ENCODE measurements around the gene CYP4X1.
"Not testable (repeated sequence)": the region's sequence is repeated elsewhere in the genome, so short reads cannot be mapped to it uniquely, and the experiment has no call there.

Gene CYP4X1, protein sequence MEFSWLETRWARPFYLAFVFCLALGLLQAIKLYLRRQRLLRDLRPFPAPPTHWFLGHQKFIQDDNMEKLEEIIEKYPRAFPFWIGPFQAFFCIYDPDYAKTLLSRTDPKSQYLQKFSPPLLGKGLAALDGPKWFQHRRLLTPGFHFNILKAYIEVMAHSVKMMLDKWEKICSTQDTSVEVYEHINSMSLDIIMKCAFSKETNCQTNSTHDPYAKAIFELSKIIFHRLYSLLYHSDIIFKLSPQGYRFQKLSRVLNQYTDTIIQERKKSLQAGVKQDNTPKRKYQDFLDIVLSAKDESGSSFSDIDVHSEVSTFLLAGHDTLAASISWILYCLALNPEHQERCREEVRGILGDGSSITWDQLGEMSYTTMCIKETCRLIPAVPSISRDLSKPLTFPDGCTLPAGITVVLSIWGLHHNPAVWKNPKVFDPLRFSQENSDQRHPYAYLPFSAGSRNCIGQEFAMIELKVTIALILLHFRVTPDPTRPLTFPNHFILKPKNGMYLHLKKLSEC
- total RNA-seq = 0 to 0.54 (median 0.07) reads per million in 18 experiments

DNA sequence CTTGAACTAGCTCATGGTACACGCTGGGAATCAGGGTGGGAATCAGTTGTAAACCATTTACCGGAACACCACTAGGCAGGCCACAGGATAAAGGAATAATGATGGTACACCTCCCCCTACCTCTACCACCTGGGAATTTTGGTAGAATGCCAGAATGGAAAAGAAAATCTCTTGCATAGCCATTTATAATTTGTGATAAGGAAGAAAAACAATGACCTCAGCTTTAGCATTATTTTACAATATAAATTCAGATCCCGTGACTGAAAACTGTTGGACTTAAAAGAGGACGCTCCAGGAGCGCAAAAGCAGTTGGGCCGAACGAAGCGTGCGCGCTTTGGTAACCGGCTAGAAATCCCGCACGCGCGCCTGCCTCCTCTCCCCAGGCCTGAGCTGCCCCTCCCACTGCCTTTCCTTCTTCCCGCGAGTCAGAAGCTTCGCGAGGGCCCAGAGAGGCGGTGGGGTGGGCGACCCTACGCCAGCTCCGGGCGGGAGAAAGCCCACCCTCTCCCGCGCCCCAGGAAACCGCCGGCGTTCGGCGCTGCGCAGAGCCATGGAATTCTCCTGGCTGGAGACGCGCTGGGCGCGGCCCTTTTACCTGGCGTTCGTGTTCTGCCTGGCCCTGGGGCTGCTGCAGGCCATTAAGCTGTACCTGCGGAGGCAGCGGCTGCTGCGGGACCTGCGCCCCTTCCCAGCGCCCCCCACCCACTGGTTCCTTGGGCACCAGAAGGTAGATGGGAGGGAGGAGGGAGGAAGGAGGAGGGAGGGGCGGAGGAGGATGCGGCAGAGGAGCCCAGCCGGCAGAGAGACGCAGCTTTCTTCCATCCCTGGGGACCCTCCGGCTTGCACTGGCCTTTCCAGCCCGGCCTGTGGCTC lies at the start of gene CYP4X1:
TSS of gene CYP4X1 (plus strand) at position 402 of the 873 bp plus-strand sequence. CDS start at position 551, 149 bp downstream.
- no peak for DNase-seq

DNA sequence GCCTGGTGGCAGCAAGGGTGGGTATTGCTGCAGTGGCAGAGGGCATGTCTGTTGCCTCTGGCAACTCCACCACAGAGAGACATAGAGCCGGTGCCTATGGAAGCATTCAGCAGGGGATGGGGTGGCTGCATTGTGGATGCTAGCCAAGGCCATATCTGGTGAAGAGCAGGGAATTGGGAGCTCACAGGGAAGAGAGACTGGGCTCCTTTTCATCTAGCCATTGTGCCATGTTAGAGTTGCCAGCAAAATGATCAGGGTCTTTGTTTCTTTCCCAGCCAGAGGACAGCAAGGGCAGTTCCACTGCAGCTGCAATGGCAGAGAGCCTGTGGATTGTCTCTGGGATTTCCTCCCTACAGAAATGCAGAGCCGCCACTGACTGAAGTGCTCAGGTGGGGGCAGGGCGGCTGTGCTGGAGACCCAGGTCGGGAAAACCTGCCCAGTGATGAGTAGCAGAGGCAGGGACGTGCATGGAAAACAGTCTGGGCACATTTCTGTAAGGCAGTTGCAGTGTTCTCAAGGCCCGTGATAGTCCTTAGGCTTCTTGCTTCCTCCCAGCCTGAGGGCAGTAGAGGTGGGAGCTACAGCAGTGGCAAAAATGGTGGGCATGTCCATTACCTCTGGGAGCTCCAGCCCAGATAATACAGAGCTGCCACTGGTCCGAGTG lies 40.2 kb upstream of the CYP4X1 start:
- DNase-seq = no peak

DNA sequence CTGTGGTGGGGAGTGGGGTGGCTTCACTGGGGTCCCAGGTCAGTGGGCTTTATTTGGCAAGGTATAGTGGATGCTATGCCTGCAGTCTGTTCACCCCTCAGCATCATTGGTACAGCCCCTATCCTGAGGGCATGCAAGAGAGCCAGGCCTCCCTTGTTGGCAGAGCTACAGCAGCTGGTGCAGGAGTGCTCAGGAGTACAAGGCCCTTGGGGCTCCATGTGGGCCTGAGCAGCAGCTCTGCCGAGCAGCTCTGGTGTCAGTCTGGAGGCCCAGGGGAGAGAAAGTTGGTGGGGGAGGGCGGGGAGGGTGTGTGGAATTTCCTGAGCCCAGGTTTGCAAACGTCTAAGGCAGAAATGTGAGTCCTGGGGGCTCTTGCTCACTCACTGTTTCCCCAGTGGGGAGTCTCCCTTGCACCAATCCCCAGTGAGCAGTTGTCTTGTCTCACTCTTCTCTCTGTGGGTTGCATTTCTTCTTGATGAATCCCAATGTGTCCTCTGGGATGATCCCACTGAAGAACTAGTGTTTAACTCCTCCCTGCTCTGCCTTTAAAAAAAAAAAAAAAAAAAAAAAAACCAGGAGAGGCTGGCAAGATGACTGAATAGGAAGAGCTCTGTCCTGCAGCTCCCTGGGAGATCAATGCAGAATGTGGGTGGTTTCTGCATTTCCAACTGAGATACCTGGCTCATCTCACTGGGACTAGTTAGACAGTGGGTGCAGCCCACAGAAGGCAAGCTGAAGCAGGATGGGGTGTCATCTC lies 39.5 kb upstream of the CYP4X1 start:
- DNase-seq = no peak

DNA sequence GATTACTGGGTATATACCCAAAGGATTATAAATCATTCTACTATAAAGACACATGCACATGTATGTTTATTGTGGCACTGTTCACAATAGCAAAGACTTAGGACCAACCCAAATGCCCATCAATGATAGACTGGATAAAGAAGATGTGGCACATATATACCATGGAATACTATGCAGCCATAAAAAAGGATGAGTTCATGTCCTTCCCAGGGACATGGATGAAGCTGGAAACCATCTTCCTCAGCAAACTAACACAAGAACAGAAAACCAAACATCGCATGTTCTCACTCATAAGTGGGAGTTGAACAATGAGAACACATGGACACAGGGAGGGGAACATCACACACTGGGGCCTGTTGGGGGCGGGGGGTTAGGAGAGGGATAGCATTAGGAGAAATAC lies 32.9 kb upstream of the CYP4X1 start:
- DNase-seq = not testable (repeated sequence)

DNA sequence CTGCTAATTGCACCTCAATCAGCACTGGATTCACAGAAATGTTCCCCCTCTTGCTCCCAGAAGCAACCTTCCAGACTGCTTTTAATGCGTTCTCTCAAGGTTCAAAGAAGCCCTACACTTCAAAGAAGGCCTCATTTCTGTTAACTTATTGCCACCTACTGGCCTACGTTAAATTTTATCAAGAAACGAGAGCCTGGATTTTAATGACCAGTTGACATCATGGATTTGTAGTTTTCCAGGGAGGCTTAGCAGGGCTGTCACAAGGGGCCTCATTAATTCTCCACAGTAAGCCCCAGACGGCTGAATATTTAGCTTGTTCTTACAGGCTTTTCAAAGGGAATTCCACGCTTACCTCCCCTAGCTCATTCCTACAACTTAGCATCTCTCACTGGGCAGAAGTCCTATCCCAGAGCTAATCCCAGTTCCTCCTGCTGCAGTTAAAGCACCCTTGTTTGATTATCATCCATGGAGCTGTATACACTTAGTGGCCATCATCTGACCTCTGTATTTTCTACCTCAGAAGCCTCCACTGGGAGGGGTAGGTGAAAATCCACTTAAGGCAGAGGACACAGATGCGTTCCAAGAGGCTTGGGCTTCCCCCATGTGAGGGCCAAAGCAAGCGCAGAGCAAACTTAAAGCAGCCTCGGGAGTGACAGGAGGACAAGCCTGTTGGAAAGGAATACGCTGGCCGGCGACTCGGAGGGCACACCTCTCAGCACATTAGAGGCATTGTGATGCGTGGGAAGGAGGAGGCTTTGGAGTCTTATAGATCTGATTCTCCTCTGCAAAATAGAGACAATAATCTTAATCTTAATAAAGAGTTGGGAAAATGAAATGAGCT lies 32.2 kb upstream of the CYP4X1 start:
- no peak for DNase-seq

DNA sequence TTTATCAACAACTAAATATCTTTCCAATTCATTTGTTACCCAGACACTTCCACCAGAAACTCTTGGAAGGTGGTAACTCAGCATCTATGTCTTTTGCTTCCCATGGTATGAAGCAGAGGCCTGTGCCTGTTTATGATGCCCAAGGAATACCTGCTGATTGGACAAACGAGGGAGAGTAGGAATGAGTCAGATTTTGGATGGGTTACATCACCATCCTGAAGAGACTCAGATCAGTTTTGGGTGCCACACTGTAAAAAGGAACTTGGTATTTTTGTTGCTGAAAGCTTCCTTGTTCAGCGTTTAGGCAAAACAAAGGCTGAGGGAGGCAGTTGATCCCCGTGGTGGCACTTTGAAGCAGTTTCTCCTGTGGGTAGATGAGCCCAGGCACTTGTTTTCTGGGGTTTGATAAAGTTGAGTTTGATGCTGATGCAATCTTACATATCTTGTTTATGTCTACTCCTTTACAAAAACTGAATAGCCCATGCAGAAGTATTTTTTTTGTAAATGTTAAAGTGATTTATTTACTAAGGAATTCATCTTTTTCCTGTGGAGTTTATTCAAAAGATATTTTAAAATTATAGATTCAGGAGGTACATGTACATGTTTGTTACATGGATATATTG lies 26.7 kb upstream of the CYP4X1 start:
- peak; percentile 5 to 13 for DNase-seq

DNA sequence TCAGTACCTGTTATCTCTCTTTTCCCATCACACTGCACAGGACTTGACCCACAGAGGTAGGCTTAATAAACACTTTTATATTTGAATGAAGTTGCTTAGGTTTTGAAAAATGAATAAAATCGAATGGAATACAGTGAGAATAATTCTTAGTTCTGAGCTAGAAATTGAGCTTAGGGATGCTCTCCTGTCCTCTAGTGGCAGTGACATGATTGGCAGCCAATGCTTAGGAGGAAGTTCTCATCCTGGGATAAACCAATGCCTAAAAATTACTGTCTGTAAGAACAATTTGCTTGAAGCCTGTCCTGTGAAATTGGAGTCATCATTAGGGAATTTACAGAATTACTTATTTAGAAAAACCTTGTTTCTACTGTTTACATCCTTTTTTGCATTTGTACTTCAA lies 21.3 kb upstream of the CYP4X1 start:
- peak in 1 of 2 donors; percentile 15 for DNase-seq

DNA sequence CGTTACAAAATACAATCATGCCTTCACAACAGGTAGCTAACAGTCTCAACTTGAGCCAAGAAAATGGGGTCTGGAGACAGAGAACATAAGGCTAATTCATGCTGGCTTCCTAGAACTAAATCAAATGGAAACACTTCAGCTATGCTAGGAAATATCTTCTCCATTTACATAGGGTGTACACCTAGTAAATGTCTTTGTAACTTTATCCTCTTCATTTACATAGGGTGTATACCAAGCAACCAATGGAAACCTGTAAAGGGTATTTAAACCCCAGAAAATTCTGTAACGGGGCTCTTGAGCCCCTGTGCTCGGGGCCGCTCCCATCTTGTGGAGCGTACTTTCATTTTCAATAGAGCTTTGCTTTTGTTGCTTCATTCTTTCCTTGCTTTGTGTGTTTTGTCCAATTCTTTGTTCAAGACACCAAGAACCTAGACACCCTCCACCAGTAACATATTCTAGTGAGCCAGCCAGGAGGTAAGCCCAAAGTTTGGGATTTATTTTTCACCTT lies 19.5 kb upstream of the CYP4X1 start:
- no peak for DNase-seq

DNA sequence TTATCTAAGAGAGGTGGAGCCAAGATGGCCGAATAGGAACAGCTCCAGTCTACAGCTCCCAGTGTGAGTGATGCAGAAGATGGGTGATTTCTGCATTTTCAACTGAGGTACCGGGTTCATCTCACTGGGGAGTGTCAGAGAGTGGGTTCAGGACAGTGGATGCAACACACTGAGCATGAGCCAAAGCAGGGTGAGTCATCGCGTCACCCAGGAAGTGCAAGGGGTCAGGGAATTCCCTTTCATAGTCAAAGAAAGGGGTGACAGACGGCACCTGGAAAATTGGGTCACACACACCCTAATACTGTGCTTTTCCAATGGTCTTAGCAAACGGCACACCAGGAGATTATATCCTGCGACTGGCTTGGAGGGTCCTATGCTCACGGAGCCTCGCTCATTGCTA lies 17.0 kb upstream of the CYP4X1 start:
- not testable (repeated sequence) for DNase-seq

DNA sequence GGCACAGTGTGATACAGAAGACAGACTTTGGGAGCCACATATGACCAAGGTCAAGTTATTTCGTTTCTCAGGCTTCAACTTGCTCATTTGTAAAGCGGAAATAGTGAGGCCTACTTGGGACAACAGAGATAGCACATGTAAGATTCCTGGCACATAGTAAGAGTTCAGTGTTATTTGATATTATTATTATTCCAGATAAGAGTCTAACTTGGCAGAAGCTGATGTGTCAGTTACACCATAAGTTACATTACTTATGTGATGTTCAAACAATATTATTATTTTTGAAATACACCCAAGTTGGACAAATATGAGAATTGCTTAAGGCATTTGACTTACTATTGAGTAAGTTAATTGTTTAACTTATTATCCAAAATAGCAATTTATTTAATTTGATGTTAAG lies 10.2 kb upstream of the CYP4X1 start:
- DNase-seq = no peak

DNA sequence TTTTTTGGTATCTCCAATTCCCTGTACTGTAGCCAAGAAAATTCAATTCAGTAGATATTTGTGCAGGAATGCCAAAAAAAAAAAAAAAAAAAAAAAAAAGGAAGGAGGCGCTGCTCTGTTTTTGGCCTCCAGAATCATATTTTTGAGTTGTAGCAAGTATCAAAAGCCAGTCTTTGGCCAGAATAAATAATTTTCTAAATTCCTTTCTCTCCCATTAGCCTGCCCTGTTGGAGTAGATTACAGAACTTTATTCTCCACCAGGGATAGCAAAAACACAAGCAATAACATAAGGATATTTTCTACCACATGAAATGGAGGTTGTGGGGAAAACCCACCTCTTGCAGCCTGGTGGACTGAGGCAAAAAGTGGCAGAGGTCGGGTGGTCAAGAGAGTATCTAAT lies 2.4 kb upstream of the CYP4X1 start:
- no peak for DNase-seq

DNA sequence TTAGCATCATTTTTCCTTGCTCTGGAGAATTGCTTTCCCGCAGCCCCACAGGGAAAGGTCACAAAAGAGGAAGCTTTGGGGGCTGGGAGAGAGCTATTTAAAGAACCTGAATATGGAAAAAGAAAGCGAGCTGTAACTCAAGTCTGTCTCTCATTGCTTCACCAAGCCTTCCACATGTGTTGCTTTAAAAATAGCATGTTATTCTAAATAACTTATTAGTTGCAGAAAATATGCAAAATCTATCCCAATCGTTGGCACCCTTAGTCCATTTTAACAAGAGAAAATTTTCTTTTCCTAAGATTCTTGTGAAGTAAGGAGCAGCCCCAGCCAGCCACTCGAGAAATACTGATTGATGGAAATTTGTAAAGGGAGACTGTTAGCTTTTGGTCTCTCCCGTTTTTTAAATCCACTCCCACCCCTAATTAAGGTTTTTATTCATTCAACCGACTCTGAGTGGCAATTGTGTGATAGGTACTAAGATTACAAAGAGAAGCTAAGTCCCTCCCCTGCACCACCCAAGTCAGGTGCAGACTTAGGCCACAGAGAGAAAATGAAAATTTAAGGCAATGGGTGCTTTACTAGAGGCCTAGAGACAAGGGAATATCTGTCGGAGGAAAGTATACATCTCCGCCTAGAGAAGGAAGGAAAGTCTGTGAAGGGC lies 802 bp downstream of the CYP4X1 start:
- DNase-seq = no peak

DNA sequence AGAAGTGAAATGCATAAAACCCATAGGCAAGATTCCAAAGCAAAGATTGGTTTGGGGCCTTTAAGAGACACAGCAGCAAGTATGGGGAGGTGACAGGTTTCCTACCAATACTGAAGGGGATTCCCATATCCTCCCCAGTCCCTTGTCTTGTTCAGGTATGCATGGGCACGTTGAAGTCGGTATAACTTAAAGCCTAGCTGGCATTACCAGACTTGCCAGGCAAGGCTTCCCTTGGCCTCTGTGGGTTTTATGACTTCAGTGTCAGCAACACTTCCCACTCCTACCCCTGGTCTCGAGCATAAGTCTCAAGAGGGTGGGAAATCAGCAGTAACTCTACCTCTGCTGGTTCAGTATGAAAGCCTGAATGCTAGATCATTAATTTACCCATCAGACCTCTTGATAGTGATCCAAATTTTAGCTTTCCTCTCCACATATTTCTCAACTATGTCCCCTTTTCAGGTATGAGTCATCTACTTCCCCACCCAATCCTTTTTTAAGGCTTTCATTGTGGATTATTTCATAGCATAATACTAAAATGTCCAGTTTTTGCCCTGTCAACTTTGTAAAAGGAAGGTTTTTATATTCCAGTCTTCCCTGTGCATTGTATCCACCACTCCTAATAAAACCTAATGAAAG lies 6.8 kb downstream of the CYP4X1 start:
- no peak for DNase-seq

DNA sequence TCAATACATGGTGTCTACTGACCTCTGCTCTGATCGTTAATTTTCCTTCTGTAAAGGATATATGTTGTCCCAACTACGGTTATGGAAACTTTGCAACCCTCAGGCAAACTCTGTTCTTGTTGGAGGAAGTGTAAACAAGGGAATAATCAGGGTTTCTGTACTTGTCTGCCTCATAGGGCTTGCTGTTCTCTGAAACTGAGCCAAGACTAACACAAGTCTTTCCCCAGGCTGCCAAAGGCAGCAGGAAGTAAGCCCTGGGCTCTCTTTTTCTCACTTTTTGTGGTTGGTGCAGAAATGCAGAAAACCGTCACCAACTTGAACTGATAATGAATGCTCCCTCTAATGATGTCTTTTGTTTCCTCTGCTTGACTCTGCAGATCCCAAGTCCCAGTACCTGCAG lies 7.6 kb downstream of the CYP4X1 start:
- DNase-seq = peak in 1 of 2 donors; percentile 22

DNA sequence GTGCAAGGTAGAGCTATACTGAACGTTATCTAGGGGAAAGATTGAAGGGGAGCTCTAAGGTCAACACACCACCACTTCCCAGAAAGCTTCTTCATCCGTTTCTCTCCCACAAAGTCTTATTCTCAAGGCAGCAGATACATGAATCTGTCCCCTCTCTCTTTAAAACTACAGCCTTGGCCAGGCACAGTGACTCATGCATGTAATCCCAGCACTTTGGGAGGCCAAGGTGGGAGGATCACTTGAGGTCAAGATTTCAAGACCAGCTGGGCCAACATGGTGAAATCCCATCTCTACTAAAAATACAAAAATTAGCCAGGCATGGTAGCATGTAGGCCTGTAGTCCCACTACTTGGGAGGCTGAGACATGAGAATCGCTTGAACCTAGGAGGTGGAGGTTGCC lies 8.1 kb downstream of the CYP4X1 start:
- DNase-seq = no peak

DNA sequence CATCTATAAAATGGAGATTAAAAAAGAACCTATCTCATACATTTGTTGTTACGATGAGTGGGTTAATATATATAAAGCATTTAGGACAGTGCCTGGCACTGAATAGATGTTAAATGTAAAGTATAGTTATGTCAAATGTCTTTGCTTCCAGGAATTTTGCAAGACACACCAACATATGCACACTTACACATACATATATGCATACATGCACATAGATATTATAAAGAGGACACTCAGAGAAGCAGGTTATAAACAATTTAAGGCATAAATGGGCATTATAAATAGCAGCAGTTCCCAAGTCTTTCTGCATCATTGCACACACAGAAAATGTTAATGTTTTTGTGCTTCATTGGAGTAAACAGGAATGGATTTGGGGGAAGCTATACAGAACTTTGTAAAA lies 13.3 kb downstream of the CYP4X1 start:
- DNase-seq = no peak

DNA sequence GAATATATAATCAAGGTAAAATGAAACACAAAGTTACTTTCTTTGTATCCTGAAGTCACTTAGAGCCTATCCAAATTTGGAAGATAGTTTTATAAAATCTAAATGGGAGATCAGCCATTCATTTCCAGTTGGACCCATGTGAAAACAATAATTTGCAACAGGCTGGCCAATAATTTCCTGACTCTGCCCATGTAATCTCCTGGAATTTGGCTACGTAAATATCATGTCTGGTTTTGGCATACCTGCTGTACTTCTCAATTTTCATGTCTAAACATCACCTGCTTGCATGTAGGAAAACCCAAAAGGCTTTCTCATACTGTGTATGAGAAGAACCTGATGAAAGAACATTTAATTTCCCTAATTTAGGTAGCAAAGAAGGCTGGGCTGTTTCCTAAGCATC lies 35.9 kb downstream of the CYP4X1 start:
- DNase-seq = no peak

DNA sequence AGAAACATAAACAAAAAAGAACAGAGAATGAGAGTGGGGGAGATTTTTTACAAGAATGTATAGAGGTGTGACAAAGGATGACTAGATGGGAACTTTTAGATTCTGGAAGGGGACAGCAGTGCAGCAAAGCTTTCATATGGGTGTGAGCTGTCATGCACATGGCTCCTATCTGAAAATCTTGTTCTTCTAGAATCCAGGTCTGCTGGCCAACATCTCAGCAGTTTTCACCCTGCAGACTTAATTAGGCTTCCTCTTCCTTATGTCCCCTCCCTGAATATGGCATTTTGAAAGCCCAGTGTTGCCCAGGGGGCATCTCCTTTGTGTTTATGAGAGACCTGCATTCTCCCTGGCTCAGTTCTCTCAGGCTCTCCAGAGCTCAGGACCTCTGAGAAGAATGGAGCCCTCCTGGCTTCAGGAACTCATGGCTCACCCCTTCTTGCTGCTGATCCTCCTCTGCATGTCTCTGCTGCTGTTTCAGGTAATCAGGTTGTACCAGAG lies 43.7 kb downstream of the CYP4X1 start, which contains the start of gene CYP4Z1:
TSS of gene CYP4Z1 (plus strand) at position 135 of the 498 bp plus-strand sequence. CDS start at position 395, 260 bp downstream.
- no peak for DNase-seq

DNA sequence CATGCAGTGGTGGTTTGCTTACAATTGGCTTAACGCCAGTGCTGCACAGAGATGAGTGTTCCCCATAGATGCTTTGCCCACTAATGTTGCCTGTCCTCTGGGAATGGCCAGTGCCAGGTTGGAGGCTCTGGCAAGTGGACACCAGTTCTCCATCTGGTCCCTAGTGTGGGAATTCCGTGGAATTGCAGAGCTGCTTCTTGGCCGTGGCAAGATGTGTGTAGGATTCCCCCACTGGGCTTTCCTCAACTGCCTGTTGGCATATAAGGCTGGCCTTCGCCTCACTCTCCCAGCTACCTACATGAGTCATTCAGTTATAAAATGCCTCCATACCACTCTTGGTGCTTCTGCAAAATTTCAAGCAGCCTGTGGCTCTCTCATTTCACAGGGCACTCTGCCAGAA lies 45.6 kb downstream of the CYP4X1 start:
- DNase-seq = not testable (repeated sequence)
